T-cell (primary cell): ENCODE measurements around the gene SRSF4. TPM values are rescaled to one million over a fixed set of nuclear protein-coding genes. Genes with fewer than 3 reads are reported as not detected.
"Not testable (repeated sequence)": the region's sequence is repeated elsewhere in the genome, so short reads cannot be mapped to it uniquely, and the experiment has no call there.

Experiments used
- ATAC-seq, 4 experiments: fragments of 200-7000 bp in 3 of 4; fragments of 150-1000 bp in 1 of 4; cut with Tn5 transposase; replicated peaks in 1 of 4; 1 replicate in 3 of 4; 2 replicates in 1 of 4; pipeline ENCODE4 v1.10.0; 2021; ENCODE audit warnings: moderate library complexity in 3 of 4, mild to moderate bottlenecking in 2 of 4, moderate number of reproducible peaks in 1 of 4
- CTCF ChIA-PET, 2 donors: fragments of 300-600 bp; sonication (Branson Sonifier 250); formaldehyde crosslinking; loops; one replicate each; lab custom pipeline; 2022; ENCODE audit warnings: antibody characterized with exemption in 2 of 2; lab: Charles Lee
- POLR2A ChIA-PET, 2 donors: fragments of 300-600 bp; sonication (Branson Sonifier 250); formaldehyde crosslinking; loops; one replicate each; lab custom pipeline; 2022; ENCODE audit warnings: antibody characterized with exemption in 2 of 2; lab: Charles Lee
- DNase-seq, 35 experiments: peaks; one replicate each; pipeline versions ENCODE4 v3.0.0 to v3.0.0-alpha.2; 2013 to 2023
- H3K27ac ChIP-seq: one replicate; pipeline ENCODE4 v1.5.1; 2013; ENCODE audit warnings: low read length
- H3K27me3 ChIP-seq, 2 experiments: replicated peaks in 1 of 2; 1 replicate in 1 of 2; 2 replicates in 1 of 2; pipeline versions ENCODE4 v1.6.1 to v1.7.0; 2013; ENCODE audit warnings: low read length in 1 of 2, mixed read lengths in 1 of 2; ENCODE audit not compliant: control insufficient read depth in 2 of 2, insufficient read depth in 2 of 2; ENCODE audit errors: extremely low read depth in 1 of 2
- H3K36me3 ChIP-seq, 2 donors: 1 replicate in 1 of 2; 2 replicates in 1 of 2; pipeline versions ENCODE4 v1.6.1 to v1.7.0; 2013; ENCODE audit warnings: low read length in 1 of 2; ENCODE audit not compliant: control insufficient read depth in 2 of 2, insufficient read depth in 1 of 2; ENCODE audit errors: extremely low read depth in 1 of 2
- H3K4me1 ChIP-seq, 2 experiments: 1 replicate in 1 of 2; 2 replicates in 1 of 2; pipeline versions ENCODE4 v1.6.1 to v1.7.0; 2013; ENCODE audit warnings: low read length in 2 of 2, mixed read lengths in 1 of 2; ENCODE audit not compliant: insufficient read depth in 2 of 2, control insufficient read depth in 1 of 2; ENCODE audit errors: extremely low read depth in 1 of 2
- H3K4me3 ChIP-seq, 2 donors: 1 replicate in 1 of 2; 2 replicates in 1 of 2; pipeline versions ENCODE4 v1.5.1 to v1.7.0; 2013; ENCODE audit warnings: mild to moderate bottlenecking in 2 of 2, low read length in 1 of 2, moderate library complexity in 1 of 2; ENCODE audit not compliant: control insufficient read depth in 1 of 2; ENCODE audit errors: extremely low read depth in 1 of 2
- H3K9me3 ChIP-seq: 2 replicates; pipeline ENCODE4 v1.7.0; 2013
- H3K27ac Mint-ChIP-seq, 2 donors: one replicate each; pipeline ENCODE4 v1.8.0; 2020 to 2021; ENCODE audit warnings: mild to moderate bottlenecking in 2 of 2, mixed read lengths in 2 of 2
- H3K27me3 Mint-ChIP-seq, 2 donors: one replicate each; pipeline ENCODE4 v1.8.0; 2021 to 2022; ENCODE audit warnings: mixed read lengths in 2 of 2
- H3K36me3 Mint-ChIP-seq: one replicate; pipeline ENCODE4 v1.8.0; 2021; ENCODE audit warnings: mixed read lengths
- H3K4me1 Mint-ChIP-seq, 3 donors: one replicate each; pipeline ENCODE4 v1.8.0; 2020 to 2022; ENCODE audit warnings: mixed read lengths in 3 of 3, mild to moderate bottlenecking in 1 of 3
- H3K4me3 Mint-ChIP-seq, 3 donors: one replicate each; pipeline ENCODE4 v1.8.0; 2020 to 2022; ENCODE audit warnings: mild to moderate bottlenecking in 3 of 3, mixed read lengths in 3 of 3, moderate library complexity in 3 of 3
- H3K9me3 Mint-ChIP-seq, 3 donors: one replicate each; pipeline ENCODE4 v1.8.0; 2020 to 2022; ENCODE audit warnings: mixed read lengths in 3 of 3
- WGBS: methylation state at CpG from one replicate; pipeline ENCODE4 v1.1.5; 2013; ENCODE audit warnings: missing lambda C conversion rate; ENCODE audit not compliant: insufficient coverage; 5-methylcytosine and 5-hydroxymethylcytosine counted together
- total RNA-seq, 35 experiments: library from RNA in 6 of 35; stranded (reverse) in 6 of 35; fragments of 120-200 nt in 1 of 35; gene quantifications; one replicate each; pipeline versions ENCODE4 v1.2.1 to v1.2.4 and lab custom pipeline; 2013 to 2026

Gene SRSF4
- total RNA-seq, 5 donors from 2014 or later (not counting 1 experiment from before 2014, with no cell fraction given) = 76.0 to 90.4 (median 78.9) TPM

DNA sequence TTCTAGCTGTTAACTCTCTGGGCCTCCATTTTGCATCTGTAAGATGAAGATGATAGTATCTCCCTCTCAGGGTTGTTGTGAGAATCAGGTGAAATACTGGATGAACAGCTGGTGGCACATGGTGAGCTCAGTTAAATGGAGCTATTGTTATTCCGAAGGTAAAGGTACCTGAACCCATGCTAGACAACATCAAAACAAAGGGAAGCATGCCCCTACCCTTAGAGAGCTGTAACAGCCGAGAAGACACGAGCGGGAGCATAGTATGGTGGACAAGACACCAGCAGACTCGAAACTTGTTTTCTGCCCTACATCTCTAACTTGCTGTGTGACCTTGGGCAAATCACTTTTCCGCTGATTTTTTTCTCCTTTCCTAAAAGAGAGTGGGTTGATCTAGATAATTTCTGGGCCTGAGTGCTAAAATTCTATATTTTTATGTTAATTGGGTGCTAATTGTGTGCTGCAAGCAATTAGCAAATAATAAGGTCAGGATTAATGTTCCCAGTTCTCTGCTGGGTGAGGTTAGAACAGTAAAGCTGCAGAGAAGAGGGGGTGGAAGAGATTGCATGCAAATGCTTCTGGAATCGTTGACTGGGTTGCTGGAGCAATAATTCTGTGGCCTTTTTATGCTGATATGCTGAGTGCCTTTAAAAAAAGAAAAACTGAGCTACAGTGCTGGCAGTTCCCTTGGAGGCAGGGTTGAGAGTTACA is 68.8 kb downstream of the SRSF4 start:
- no peaks in the 10 kb centered on the region for H3K27me3 ChIP-seq
- Mint-ChIP-seq H3K27me3 (no peaks in the 10 kb centered on the region), H3K36me3 (peaks cover 60% of the 10 kb centered on the region), H3K4me3 (no peak overlapping the region), H3K4me1 (no peaks in the 10 kb centered on the region), H3K9me3 (no peaks in the 10 kb centered on the region), H3K27ac (no peak overlapping the region)
- H3K27ac ChIP-seq = no peak overlapping the region
- H3K4me3 ChIP-seq = no peak overlapping the region
- no peaks in the 10 kb centered on the region for H3K4me1 ChIP-seq
- ChIA-PET CTCF (no interaction called here), POLR2A (interaction anchor here in 1 of 2 donors (0.5 to 0.6 kb wide), 2 partner anchors 71 to 137 kb away, joined by 5 to 7 read pairs; no protein-coding TSS in a partner anchor)
- no peaks in the 10 kb centered on the region for H3K9me3 ChIP-seq
- DNase-seq = no peak
- WGBS = 75% methylated on average over 1 of the region's 7 CpGs
- peaks cover 10 to 78% of the 10 kb centered on the region in 2 donors for H3K36me3 ChIP-seq
- ATAC-seq = no peak

DNA sequence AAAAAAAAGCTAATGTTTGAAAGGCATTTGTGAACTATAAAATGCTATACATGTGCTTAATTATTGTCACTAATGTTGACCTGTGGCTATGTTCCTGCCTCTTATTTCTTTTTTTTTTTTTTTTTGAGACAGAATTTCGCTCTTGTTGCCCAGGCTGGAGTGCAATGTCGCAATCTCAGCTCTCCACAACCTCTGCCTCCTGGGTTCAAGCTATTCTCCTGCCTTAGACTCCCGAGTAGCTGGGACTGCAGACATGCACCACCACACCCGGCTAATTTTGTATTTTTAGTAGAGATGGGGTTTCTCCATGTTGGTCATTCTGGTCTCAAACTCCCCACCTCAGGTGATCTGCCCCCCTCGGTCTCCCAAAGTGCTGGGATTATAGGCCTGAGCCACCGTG is 73.7 kb downstream of the SRSF4 start:
- not testable (repeated sequence) for ATAC-seq, H3K4me1 Mint-ChIP-seq, H3K27me3 Mint-ChIP-seq, H3K4me3 Mint-ChIP-seq, H3K4me1 ChIP-seq, DNase-seq, H3K4me3 ChIP-seq, H3K27ac ChIP-seq, H3K9me3 ChIP-seq, H3K9me3 Mint-ChIP-seq, H3K27me3 ChIP-seq, H3K27ac Mint-ChIP-seq
- H3K36me3 Mint-ChIP-seq = peaks cover 46% of the 10 kb centered on the region
- peaks cover 3 to 47% of the 10 kb centered on the region in 2 donors for H3K36me3 ChIP-seq
- ChIA-PET CTCF (interaction anchor here (0.5 to 0.7 kb wide), 7 partner anchors 27 to 1798 kb away, joined by 3 to 7 read pairs (median 3); no protein-coding TSS in a partner anchor), POLR2A (interaction anchor here in 1 of 2 donors (0.7 kb wide), 1 partner anchor 26 kb away, joined by 5 read pairs; no protein-coding TSS in a partner anchor)
- WGBS = no CpG with 5 or more reads among the region's 6 CpGs

DNA sequence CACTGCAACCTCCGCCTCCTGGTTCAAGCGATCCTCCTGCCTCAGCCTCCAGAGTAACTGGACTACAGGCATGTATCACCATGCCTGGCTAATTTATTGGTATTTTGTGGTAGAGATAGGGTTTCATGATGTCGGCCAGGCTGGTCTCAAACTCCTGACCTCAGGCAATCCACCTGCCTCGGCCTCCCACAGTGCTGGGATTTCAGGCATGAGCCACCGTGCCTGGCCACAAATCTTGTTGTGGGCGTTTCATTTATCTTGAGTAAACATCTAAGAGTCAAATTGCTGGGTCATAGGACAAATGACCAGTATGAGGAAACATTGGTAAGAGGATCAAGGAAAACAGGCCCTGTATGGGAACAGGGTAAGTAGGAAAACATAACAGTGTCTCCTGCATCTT is 75.9 kb downstream of the SRSF4 start:
- H3K9me3 ChIP-seq = no peaks in the 10 kb centered on the region
- peaks cover 3 to 39% of the 10 kb centered on the region in 2 donors for H3K36me3 ChIP-seq
- no peaks in the 10 kb centered on the region for H3K27me3 ChIP-seq
- Mint-ChIP-seq H3K27ac (no peak overlapping the region), H3K4me1 (peaks cover 0 to 6% (median 0%) of the 10 kb centered on the region in 3 donors), H3K36me3 (peaks cover 44% of the 10 kb centered on the region), H3K27me3 (no peaks in the 10 kb centered on the region), H3K9me3 (no peaks in the 10 kb centered on the region), H3K4me3 (no peak overlapping the region)
- no peaks in the 10 kb centered on the region for H3K4me1 ChIP-seq
- no peak overlapping the region for H3K4me3 ChIP-seq
- no peak for ATAC-seq
- WGBS = 95% methylated on average over 5 of the region's 6 CpGs
- ChIA-PET POLR2A (interaction anchor here in 1 of 2 donors (0.5 kb wide), 1 partner anchor 879 kb away, joined by 7 read pairs; no protein-coding TSS in a partner anchor), CTCF (interaction anchor here in 1 of 2 donors (0.7 kb wide), 1 partner anchor 61 kb away, joined by 4 read pairs; no protein-coding TSS in a partner anchor)
- H3K27ac ChIP-seq = no peak overlapping the region
- no peak for DNase-seq

GRCh38 chr1:29100487-29100886 is 81.2 kb downstream of the SRSF4 start:
- POLR2A ChIA-PET = no interaction called here
- H3K27me3 ChIP-seq = no peaks in the 10 kb centered on the region
- H3K4me3 ChIP-seq = no peak overlapping the region
- CTCF ChIA-PET = interaction anchor here in 1 of 2 donors (0.6 kb wide), 1 partner anchor 81 kb away, joined by 3 read pairs; the partner anchor contains the start of gene SRSF4
- H3K9me3 ChIP-seq = no peaks in the 10 kb centered on the region
- H3K36me3 ChIP-seq = peaks cover 10 to 60% of the 10 kb centered on the region in 2 donors
- no peak overlapping the region for H3K4me3 Mint-ChIP-seq
- peaks cover 53% of the 10 kb centered on the region for H3K36me3 Mint-ChIP-seq
- ATAC-seq (no peak), DNase-seq (no peak)
- no peaks in the 10 kb centered on the region for H3K9me3 Mint-ChIP-seq
- H3K4me1 ChIP-seq = no peaks in the 10 kb centered on the region
- peaks cover 0 to 6% (median 0%) of the 10 kb centered on the region in 3 donors for H3K4me1 Mint-ChIP-seq
- no peak overlapping the region for H3K27ac ChIP-seq
- WGBS = no CpG with 5 or more reads among the region's 1 CpG
- H3K27me3 Mint-ChIP-seq = no peaks in the 10 kb centered on the region
- H3K27ac Mint-ChIP-seq = no peak overlapping the region

GRCh38 chr1:29099286-29099685 is 82.4 kb downstream of the SRSF4 start:
- ChIA-PET CTCF (no interaction called here), POLR2A (no interaction called here)
- peaks cover 57% of the 10 kb centered on the region for H3K36me3 Mint-ChIP-seq
- DNase-seq (no peak), ATAC-seq (no peak)
- 100% methylated on average over 2 of the region's 4 CpGs for WGBS
- no peak overlapping the region for H3K4me3 Mint-ChIP-seq
- no peaks in the 10 kb centered on the region for H3K4me1 ChIP-seq
- no peaks in the 10 kb centered on the region for H3K9me3 Mint-ChIP-seq
- no peaks in the 10 kb centered on the region for H3K27me3 Mint-ChIP-seq
- H3K9me3 ChIP-seq = no peaks in the 10 kb centered on the region
- peaks cover 16 to 66% of the 10 kb centered on the region in 2 donors for H3K36me3 ChIP-seq
- no peak overlapping the region for H3K27ac Mint-ChIP-seq
- no peak overlapping the region for H3K4me3 ChIP-seq
- no peaks in the 10 kb centered on the region for H3K27me3 ChIP-seq
- H3K4me1 Mint-ChIP-seq = peaks cover 0 to 6% (median 2%) of the 10 kb centered on the region in 3 donors
- no peak overlapping the region for H3K27ac ChIP-seq
